Measurements from ENCODE around the gene DYNLRB1. TPM values are rescaled to one million over a fixed set of nuclear protein-coding genes. Genes with fewer than 3 reads are reported as not detected.
A peak's percentile ranks its signal among the peaks of the same experiment; 100 is the strongest.

Gene DYNLRB1
- total and polyA plus RNA-seq, 2 of the 13 experiments (the other 11 are each of a cell fraction or from before 2014, with no cell fraction given) = 140 to 244 TPM

- TF ChIP-seq TEAD3 (CRISPR knock-in tag; optimal IDR thresholded peaks at IDR 0.05; ENCODE audit: borderline replicate concordance) (peak; percentile 23), RAD21 (CRISPR knock-in tag; IDR thresholded peaks at IDR 0.05) (peak; percentile 77), MATR3 (CRISPR knock-in tag; IDR thresholded peaks at IDR 0.05) (no peak), PCBP2 (optimal IDR thresholded peaks at IDR 0.05; ENCODE audit: low read depth, low read length, poor library complexity, severe bottlenecking) (no peak), STAG1 (CRISPR knock-in tag; IDR thresholded peaks at IDR 0.05) (peak; percentile 87), ZNF44 (CRISPR knock-in tag; IDR thresholded peaks at IDR 0.05) (no peak), ZNF230 (CRISPR knock-in tag; IDR thresholded peaks at IDR 0.05) (no peak), ZNF563 (CRISPR knock-in tag; IDR thresholded peaks at IDR 0.05) (no peak), RARA (CRISPR knock-in tag; IDR thresholded peaks at IDR 0.05) (0 out of 2 replicates have a peak, but pooled peaks have one; percentile 24), SRSF1 (optimal IDR thresholded peaks at IDR 0.05; ENCODE audit: low read depth, low read length) (no peak), THAP11 (CRISPR knock-in tag; IDR thresholded peaks at IDR 0.05) (0 out of 2 replicates have a peak, but pooled peaks have one; percentile 12), PRPF4 (IDR thresholded peaks at IDR 0.05; ENCODE audit: low read depth, low read length, poor library complexity, severe bottlenecking) (no peak), TMF1 (CRISPR knock-in tag; IDR thresholded peaks at IDR 0.05; ENCODE audit: low read depth) (no peak), MZF1 (CRISPR knock-in tag; IDR thresholded peaks at IDR 0.05; ENCODE audit: borderline replicate concordance) (no peak), HMG20B (CRISPR knock-in tag; conservative IDR thresholded peaks at IDR 0.05) (no peak), ZNF232 (CRISPR knock-in tag; IDR thresholded peaks at IDR 0.05; ENCODE audit: borderline replicate concordance) (no peak), HOXA7 (CRISPR knock-in tag; IDR thresholded peaks at IDR 0.05) (no peak), REST (IDR thresholded peaks at IDR 0.05; ENCODE audit: borderline replicate concordance in 1 of 2, low read depth in 1 of 2, low read length in 2 of 2) (no peak), DRAP1 (CRISPR knock-in tag; IDR thresholded peaks at IDR 0.05) (no peak), ZNF788 (CRISPR knock-in tag; IDR thresholded peaks at IDR 0.05; ENCODE audit: borderline replicate concordance) (no peak), POLR2A (IDR thresholded peaks at IDR 0.05; ENCODE audit: insufficient read depth in 1 of 2, low read depth in 2 of 2, low read length in 2 of 2) (no peak)
- TF ChIP-seq, protein P1, sequence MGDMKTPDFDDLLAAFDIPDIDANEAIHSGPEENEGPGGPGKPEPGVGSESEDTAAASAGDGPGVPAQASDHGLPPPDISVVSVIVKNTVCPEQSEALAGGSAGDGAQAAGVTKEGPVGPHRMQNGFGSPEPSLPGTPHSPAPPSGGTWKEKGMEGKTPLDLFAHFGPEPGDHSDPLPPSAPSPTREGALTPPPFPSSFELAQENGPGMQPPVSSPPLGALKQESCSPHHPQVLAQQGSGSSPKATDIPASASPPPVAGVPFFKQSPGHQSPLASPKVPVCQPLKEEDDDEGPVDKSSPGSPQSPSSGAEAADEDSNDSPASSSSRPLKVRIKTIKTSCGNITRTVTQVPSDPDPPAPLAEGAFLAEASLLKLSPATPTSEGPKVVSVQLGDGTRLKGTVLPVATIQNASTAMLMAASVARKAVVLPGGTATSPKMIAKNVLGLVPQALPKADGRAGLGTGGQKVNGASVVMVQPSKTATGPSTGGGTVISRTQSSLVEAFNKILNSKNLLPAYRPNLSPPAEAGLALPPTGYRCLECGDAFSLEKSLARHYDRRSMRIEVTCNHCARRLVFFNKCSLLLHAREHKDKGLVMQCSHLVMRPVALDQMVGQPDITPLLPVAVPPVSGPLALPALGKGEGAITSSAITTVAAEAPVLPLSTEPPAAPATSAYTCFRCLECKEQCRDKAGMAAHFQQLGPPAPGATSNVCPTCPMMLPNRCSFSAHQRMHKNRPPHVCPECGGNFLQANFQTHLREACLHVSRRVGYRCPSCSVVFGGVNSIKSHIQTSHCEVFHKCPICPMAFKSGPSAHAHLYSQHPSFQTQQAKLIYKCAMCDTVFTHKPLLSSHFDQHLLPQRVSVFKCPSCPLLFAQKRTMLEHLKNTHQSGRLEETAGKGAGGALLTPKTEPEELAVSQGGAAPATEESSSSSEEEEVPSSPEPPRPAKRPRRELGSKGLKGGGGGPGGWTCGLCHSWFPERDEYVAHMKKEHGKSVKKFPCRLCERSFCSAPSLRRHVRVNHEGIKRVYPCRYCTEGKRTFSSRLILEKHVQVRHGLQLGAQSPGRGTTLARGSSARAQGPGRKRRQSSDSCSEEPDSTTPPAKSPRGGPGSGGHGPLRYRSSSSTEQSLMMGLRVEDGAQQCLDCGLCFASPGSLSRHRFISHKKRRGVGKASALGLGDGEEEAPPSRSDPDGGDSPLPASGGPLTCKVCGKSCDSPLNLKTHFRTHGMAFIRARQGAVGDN (CRISPR knock-in tag; IDR thresholded peaks at IDR 0.05) = no peak
- TF ChIP-seq, protein P2, sequence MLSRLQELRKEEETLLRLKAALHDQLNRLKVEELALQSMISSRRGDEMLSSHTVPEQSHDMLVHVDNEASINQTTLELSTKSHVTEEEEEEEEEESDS (CRISPR knock-in tag; IDR thresholded peaks at IDR 0.05; ENCODE audit: borderline replicate concordance) = no peak
Measured at GRCh38 chr20:34579191-34579978, 63.2 kb downstream of the DYNLRB1 start (continued).

Measured in HepG2 (cell line).